ENCODE measurements around the gene ASB16. TPM values are rescaled to one million over a fixed set of nuclear protein-coding genes. Genes with fewer than 3 reads are reported as not detected.

ASB16 gene
- total and polyA plus RNA-seq, 9 of the 15 experiments (the other 6 are each of a cell fraction or from before 2014, with no cell fraction given) = 0.03 to 0.07 TPM; not detected in 7

GRCh38 chr17:44210342-44211192, 40.1 kb downstream of the ASB16 start (continued):
- TF ChIP-seq AFF1 (IDR thresholded peaks at IDR 0.05; ENCODE audit: low read depth in 1 of 2, partially characterized antibody in 2 of 2) = no peak
- TF ChIP-seq CBFB (CRISPR knock-in tag; IDR thresholded peaks at IDR 0.05) = no peak
- no peak for TF ChIP-seq MTA2 (IDR thresholded peaks at IDR 0.05; ENCODE audit: low read depth)
- peak; percentile 88 for TF ChIP-seq MGA (IDR thresholded peaks at IDR 0.05)
- no peak for TF ChIP-seq ZNF217 (CRISPR knock-in tag; IDR thresholded peaks at IDR 0.05)
- no peak for TF ChIP-seq MCM5 (IDR thresholded peaks at IDR 0.05; ENCODE audit: low read depth)
- TF ChIP-seq MBD1 (CRISPR knock-in tag; IDR thresholded peaks at IDR 0.05) = no peak
- peak; percentile 79; the same call in 1 of the 2 replicates for TF ChIP-seq PTBP1 (IDR thresholded peaks at IDR 0.05; ENCODE audit: low read depth, low read length)
- no peak for TF ChIP-seq KLF13 (tag; IDR thresholded peaks at IDR 0.05; ENCODE audit: borderline replicate concordance, low read depth)
